ENCODE data around the gene TMUB1. TPM values are rescaled to one million over a fixed set of nuclear protein-coding genes. Genes with fewer than 3 reads are reported as not detected.

Gene TMUB1
- total RNA-seq, 2 donors from 2014 or later, result 67.3 to 68.5 TPM

DNA sequence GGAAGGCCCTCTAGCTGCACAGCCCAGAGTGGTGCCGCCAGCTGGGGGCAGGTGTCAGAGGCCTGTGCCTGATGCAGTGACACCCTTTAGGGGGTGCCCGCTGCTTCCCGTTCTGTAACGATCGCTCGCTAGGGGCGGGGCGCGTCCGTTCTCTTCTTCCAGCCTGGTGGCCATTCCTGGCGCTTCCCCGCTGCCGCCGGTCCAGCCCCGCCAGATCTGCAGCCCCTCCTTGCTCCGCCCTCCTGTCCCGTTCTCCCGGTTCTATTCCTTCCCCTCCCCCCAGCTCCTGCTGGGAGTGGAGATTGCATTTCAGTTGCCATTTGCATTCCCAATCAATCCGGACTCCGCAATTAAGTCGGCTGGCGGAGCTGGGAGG is 42.2 kb upstream of the TMUB1 start:
- H3K27ac Mint-ChIP-seq, result no peak overlapping the region
- no peak overlapping the region for H3K4me3 Mint-ChIP-seq
- peaks cover 7% of the 10 kb centered on the region for H3K4me1 Mint-ChIP-seq (ENCODE audit: low read depth)
- ATAC-seq (replicated peaks in 1 of 2), result no peak
- no peaks in the 10 kb centered on the region for H3K27me3 Mint-ChIP-seq (ENCODE audit: low read depth)
- no peaks in the 10 kb centered on the region for H3K9me3 Mint-ChIP-seq
- no peak for DNase-seq
- H3K36me3 Mint-ChIP-seq (ENCODE audit: insufficient read depth in 2 of 2), result no peaks in the 10 kb centered on the region

DNA sequence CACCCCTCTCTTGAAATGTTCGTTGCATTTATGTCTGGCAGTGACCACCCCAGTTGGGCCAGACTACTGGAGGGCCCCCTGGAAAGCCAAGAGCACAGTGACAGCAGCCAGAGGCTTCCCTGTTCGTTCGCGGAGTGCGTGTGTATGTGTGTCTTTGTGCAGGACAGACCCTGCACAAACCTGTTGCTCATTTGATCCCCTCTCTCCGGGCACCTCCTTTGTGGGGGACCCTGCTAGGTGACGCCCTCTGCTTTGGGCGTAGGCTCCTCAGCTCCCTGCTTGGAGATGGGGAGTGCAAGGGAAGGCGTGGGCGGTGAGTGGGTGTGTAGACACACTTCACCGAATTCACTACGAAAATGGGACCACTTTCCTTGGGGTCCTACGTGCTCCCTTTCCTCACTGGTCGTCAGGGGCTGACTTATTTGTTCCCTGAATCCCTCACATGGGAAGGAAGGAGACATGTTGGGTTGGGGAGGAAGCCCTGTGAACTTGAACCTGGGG is 41.7 kb upstream of the TMUB1 start:
- H3K27me3 Mint-ChIP-seq (ENCODE audit: low read depth), result no peaks in the 10 kb centered on the region
- no peaks in the 10 kb centered on the region for H3K9me3 Mint-ChIP-seq
- DNase-seq (no peak), ATAC-seq (replicated peaks in 1 of 2) (no peak)
- no peak overlapping the region for H3K4me3 Mint-ChIP-seq
- H3K27ac Mint-ChIP-seq, result no peak overlapping the region
- no peaks in the 10 kb centered on the region for H3K36me3 Mint-ChIP-seq (ENCODE audit: insufficient read depth in 2 of 2)
- H3K4me1 Mint-ChIP-seq (ENCODE audit: low read depth), result peaks cover 7% of the 10 kb centered on the region

DNA sequence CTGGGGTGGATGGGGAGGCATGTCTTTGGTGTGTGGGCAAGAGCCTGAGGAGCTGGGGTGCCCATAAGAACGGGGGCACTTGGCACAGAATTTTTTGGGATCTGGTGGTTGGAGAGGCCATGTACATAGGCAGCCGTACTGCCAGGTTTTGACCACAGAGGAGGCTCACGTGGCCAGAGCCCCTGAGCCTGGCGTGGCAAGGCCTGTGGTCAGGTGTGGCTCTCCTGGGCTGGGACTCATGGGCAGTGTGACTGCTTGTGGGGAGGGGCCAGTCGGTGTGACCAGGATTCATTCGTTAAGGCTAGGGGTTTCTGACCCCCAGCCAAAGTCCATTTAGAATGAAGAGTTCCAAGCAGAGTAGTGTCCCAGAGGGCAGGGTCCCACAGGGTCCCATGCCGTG is 41.2 kb upstream of the TMUB1 start:
- peaks cover 0 to 2% of the 10 kb centered on the region in 2 donors for H3K36me3 Mint-ChIP-seq (ENCODE audit: insufficient read depth in 2 of 2)
- ATAC-seq (replicated peaks in 1 of 2) (no peak), DNase-seq (no peak)
- H3K27ac Mint-ChIP-seq, result no peak overlapping the region
- peaks cover 7% of the 10 kb centered on the region for H3K4me1 Mint-ChIP-seq (ENCODE audit: low read depth)
- no peak overlapping the region for H3K4me3 Mint-ChIP-seq
- H3K27me3 Mint-ChIP-seq (ENCODE audit: low read depth), result no peaks in the 10 kb centered on the region
- no peaks in the 10 kb centered on the region for H3K9me3 Mint-ChIP-seq

DNA sequence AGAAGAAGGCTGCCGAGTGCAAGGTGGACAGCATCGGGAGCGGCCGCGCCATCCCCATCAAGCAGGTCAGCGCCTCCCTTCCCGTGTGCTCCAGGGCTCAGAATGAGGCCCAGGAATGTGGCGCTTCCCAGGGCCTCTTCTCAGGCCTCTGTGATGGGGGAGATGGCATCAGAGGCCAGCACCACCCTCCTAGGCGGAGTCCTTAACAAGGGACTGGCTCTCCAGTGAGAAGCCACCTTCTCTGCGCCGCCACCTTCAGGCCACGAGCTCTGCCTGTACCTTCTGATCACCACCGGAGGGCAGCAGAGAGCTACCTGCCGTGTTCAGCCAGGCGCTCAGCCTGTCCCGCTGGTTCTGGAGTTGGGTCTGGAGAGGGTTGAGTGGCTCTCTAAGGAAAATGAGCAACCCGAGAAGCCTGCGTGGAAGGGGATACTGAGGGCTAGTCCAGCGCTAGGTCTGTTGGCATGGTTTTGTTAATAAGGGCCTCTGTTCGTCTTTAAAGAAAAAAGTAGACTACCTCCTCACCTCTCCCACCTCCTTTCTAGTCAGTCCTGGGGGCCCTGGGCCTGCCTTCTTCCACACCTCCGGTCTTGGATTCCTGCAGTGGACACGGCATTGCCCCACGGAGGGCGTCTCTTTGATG is 40.6 kb upstream of the TMUB1 start:
- no peak overlapping the region for H3K4me3 Mint-ChIP-seq
- H3K27ac Mint-ChIP-seq, result no peak overlapping the region
- peaks cover 7% of the 10 kb centered on the region for H3K4me1 Mint-ChIP-seq (ENCODE audit: low read depth)
- H3K36me3 Mint-ChIP-seq (ENCODE audit: insufficient read depth in 2 of 2), result peaks cover 0 to 2% of the 10 kb centered on the region in 2 donors
- peak; percentile 83 to 84 for DNase-seq
- H3K9me3 Mint-ChIP-seq, result no peaks in the 10 kb centered on the region
- ATAC-seq (replicated peaks in 1 of 2), result peak; percentile 92 to 93
- no peaks in the 10 kb centered on the region for H3K27me3 Mint-ChIP-seq (ENCODE audit: low read depth)

DNA sequence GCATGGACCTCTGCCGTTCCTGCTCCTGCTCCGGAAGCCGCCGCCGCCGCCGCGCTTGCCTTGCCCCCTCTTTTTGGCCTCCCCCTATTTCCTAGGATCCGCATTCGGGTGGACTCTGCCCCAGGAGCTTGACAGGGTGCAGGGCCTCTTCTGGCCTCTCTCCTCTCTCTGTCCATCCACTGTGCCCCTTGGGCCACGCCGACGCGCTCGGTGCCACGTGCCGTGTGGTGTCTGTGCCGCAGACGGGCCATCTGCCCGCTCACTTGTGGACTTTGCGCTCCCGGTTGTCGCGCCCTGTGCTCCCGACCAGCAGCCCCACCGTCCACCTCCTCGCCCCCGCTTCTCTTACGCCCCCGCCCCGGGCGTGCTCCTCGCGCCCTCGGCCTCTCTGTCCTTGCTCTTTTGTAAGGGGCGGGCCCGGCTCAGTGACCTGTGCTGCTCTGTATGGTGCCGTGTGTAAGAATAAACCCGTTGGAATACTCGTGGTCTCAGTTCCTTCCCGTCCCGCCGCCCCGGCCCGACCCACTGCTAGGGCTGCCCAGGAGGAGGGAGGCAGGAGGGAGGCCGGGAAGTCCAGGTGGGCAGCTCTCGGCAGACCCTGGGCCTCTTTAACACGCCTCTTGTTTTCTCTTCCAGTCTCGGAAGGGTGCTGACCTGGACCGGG is 40.0 kb upstream of the TMUB1 start:
- DNase-seq (no peak), ATAC-seq (replicated peaks in 1 of 2) (no peak)
- Mint-ChIP-seq H3K4me3 (no peak overlapping the region), H3K4me1 (ENCODE audit: low read depth) (peaks cover 7% of the 10 kb centered on the region), H3K27ac (no peak overlapping the region), H3K27me3 (ENCODE audit: low read depth) (no peaks in the 10 kb centered on the region), H3K36me3 (ENCODE audit: insufficient read depth in 2 of 2) (peaks cover 0 to 3% of the 10 kb centered on the region in 2 donors), H3K9me3 (no peaks in the 10 kb centered on the region)

DNA sequence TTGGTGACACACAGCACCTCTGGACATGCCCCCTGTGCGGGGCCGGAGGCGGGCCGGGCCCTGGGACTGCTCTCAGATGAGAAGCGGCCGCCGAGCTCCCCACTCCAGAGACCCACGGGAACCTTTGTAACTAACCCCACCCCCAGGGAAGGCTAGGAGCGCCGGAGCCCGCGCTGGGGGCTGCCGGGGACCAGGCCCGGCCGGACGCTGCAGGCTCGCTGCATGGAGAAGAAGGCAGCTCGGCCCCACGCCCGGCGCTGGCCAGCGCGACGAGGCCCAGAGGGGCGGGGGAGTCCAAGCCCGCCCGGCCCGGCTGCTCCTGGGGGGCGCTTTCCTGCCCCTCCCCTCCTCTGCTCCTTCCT is 39.5 kb upstream of the TMUB1 start:
- Mint-ChIP-seq H3K4me1 (ENCODE audit: low read depth) (peaks cover 7% of the 10 kb centered on the region), H3K27ac (no peak overlapping the region), H3K36me3 (ENCODE audit: insufficient read depth in 2 of 2) (peaks cover 0 to 3% of the 10 kb centered on the region in 2 donors), H3K4me3 (no peak overlapping the region), H3K9me3 (no peaks in the 10 kb centered on the region), H3K27me3 (ENCODE audit: low read depth) (no peaks in the 10 kb centered on the region)
- DNase-seq (no peak), ATAC-seq (replicated peaks in 1 of 2) (no peak)

DNA sequence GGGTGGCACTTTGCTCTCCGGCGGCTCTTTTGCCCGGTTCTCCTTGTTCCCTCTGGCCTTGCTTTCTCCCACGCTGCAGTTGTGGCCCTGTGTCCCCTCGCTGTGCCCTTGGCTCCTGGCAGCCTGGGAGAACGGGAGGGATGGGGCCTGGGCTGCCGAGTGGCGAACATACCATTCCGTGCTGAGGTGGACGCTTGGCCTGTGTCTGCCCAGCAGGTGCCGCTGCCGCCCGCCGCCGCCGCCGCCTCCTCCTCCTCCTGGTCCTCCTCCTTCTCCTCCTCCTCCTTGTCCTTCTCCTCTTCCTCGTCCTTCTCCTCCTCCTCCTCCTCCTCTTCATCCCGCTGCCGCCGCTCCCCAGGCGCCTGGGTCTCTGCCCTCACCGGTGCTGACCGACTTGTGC is 39.0 kb upstream of the TMUB1 start:
- DNase-seq, result no peak
- peaks cover 7% of the 10 kb centered on the region for H3K4me1 Mint-ChIP-seq (ENCODE audit: low read depth)
- H3K27me3 Mint-ChIP-seq (ENCODE audit: low read depth), result no peaks in the 10 kb centered on the region
- H3K9me3 Mint-ChIP-seq, result no peaks in the 10 kb centered on the region
- H3K4me3 Mint-ChIP-seq, result no peak overlapping the region
- ATAC-seq (replicated peaks in 1 of 2), result no peak
- H3K27ac Mint-ChIP-seq, result no peak overlapping the region
- peaks cover 0 to 3% of the 10 kb centered on the region in 2 donors for H3K36me3 Mint-ChIP-seq (ENCODE audit: insufficient read depth in 2 of 2)

DNA sequence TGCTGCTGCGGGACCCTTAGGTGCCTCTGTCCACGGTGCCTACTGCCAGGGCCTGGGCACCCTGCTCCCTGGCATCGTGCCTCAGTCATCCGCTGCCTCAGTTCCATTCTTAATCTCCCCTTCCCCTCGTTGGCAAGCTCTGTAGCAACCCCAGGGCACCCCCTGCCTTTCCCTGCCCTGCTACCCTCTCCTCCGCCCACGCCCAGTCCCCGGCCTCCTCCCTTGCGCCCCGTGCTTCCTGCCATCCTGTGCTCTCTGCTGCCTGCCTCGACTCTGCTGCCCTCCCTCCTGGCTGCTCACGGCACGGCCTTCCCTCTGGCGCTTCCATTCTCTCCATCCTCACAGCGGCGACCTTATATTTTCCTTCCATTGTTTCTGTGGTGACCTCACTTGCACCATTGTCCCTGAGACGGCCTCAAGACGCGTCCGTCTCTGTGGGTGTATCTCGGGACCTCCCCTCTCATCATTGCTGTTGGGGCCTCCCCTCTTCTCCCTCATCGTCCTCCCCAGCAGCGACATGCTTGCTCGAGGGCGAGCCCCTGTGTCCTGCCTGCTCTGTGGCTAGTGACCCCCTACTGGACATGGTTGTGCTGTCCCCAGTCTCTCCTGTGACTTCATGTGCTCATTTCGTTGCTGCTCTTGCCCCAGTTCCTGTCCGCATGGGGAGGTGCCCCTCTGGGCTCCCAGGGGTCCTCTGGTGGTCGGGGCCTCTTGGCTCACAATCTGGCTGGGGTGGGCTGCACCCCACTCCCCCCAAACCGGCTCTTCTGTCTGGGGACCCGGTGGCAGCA is 38.3 kb upstream of the TMUB1 start:
- Mint-ChIP-seq H3K4me3 (no peak overlapping the region), H3K36me3 (ENCODE audit: insufficient read depth in 2 of 2) (peaks cover 0 to 3% of the 10 kb centered on the region in 2 donors), H3K27ac (no peak overlapping the region), H3K9me3 (no peaks in the 10 kb centered on the region), H3K4me1 (ENCODE audit: low read depth) (peaks cover 7% of the 10 kb centered on the region), H3K27me3 (ENCODE audit: low read depth) (no peaks in the 10 kb centered on the region)
- ATAC-seq (replicated peaks in 1 of 2), result no peak
- no peak for DNase-seq

DNA sequence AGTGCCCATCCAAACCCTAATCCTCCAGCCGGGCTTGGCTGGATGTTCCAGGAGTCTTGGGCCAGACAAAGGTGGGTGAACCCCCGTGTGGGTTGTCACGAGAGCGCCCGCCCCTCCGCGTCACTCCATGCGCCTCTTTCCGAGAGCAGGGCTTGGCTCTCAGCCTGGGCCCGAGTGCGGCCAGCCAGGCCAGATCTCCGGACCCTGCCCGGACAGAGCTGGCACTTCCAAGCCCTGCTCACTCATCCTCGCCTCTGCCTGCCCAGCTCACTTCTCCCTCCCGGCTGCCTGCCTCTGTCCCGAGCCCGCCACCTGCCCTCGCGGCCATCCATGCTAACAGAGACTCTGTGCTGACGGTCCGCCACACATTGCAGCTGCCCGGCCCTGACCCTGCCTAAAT is 37.6 kb upstream of the TMUB1 start:
- DNase-seq, result no peak
- H3K4me1 Mint-ChIP-seq (ENCODE audit: low read depth), result peaks cover 7% of the 10 kb centered on the region
- no peak overlapping the region for H3K27ac Mint-ChIP-seq
- no peaks in the 10 kb centered on the region for H3K9me3 Mint-ChIP-seq
- no peaks in the 10 kb centered on the region for H3K27me3 Mint-ChIP-seq (ENCODE audit: low read depth)
- ATAC-seq (replicated peaks in 1 of 2), result no peak
- H3K36me3 Mint-ChIP-seq (ENCODE audit: insufficient read depth in 2 of 2), result peaks cover 0 to 3% of the 10 kb centered on the region in 2 donors
- no peak overlapping the region for H3K4me3 Mint-ChIP-seq

DNA sequence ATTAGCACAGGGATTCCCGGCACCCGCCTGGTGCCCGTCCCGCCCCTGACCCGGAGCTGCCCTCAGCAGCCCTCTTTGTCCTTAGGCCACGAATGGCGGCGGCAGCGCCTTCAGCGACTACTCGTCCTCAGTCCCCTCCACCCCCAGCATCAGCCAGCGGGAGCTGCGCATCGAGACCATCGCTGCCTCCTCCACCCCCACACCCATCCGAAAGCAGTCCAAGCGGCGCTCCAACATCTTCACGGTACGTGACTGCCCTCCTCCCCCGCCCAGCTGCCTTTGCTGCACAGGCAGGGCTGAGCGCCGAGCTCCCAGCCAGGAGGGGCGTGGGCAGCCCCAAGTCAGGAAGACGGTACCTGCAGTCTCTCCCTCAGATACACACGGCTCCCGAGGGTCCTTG is 36.6 kb upstream of the TMUB1 start:
- no peak for ATAC-seq (replicated peaks in 1 of 2)
- Mint-ChIP-seq H3K9me3 (no peaks in the 10 kb centered on the region), H3K4me1 (ENCODE audit: low read depth) (peaks cover 7% of the 10 kb centered on the region), H3K27ac (no peak overlapping the region), H3K4me3 (no peak overlapping the region), H3K36me3 (ENCODE audit: insufficient read depth in 2 of 2) (peaks cover 0 to 3% of the 10 kb centered on the region in 2 donors), H3K27me3 (ENCODE audit: low read depth) (no peaks in the 10 kb centered on the region)
- DNase-seq, result no peak

DNA sequence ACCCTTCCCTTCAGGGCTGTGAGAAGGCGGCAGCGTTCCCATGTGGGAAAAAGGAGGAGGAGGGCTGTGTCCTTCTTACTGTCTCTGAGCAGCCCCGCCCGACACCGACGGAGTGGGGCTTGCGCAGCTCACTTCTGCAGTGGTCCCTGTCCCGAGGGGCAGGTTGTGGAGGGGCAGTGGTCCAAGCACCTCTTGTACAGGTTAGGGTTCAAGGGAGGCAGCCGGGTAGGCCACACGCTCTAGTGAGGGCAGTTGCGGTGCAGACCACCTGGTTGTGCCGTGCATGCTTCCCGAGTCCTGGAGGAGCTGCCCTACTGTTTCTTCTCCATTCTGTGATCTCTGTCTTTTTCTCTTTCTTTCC is 35.7 kb upstream of the TMUB1 start:
- no peaks in the 10 kb centered on the region for H3K9me3 Mint-ChIP-seq
- DNase-seq (no peak), ATAC-seq (replicated peaks in 1 of 2) (no peak)
- peaks cover 0 to 3% of the 10 kb centered on the region in 2 donors for H3K36me3 Mint-ChIP-seq (ENCODE audit: insufficient read depth in 2 of 2)
- no peak overlapping the region for H3K27ac Mint-ChIP-seq
- peaks cover 5% of the 10 kb centered on the region for H3K4me1 Mint-ChIP-seq (ENCODE audit: low read depth)
- H3K4me3 Mint-ChIP-seq, result no peak overlapping the region
- no peaks in the 10 kb centered on the region for H3K27me3 Mint-ChIP-seq (ENCODE audit: low read depth)

DNA sequence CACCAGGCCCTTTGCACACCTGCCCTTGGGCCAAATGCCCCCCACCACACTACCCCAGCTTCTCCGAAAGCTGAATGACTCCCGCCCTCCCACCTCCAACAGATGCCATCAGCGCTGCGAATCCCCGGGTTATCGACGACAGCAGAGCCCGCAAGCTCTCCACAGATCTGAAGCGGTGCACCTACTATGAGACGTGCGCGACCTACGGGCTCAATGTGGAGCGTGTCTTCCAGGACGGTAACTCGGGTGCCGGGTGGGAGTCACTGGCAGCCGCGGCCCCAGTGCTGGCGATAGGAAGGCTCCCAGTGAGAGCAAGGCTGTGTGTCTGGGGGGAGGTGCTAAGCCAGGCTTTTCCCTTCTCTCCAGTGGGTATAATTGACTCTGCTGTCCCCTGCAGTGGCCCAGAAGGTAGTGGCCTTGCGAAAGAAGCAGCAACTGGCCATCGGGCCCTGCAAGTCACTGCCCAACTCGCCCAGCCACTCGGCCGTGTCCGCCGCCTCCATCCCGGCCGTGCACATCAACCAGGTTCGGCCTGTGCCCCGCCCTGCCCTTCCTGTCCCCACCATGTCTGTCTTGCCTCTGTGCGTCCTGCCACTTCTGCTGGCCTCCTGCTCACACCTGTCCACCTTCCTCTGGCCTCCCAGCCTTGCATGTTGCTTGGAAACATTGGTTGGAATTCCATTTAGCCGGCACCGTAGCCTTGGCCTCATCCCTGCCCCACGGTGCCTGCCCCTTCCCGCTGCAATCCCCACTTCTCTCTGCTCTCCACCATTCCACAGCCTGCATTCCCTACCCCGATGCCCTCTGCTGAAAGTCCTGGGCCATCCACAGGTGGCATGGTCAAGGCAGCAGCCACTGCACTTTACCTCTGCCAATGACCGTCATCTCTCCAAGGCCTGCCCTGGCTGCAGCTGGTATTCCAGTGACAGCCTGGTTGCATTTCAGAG is 35.1 kb upstream of the TMUB1 start:
- DNase-seq, result no peak
- no peak for ATAC-seq (replicated peaks in 1 of 2)
- Mint-ChIP-seq H3K27me3 (ENCODE audit: low read depth) (peaks cover 6% of the 10 kb centered on the region), H3K4me3 (peak overlapping the region in 1 of 2 donors; percentile 56), H3K27ac (no peak overlapping the region), H3K4me1 (ENCODE audit: low read depth) (no peaks in the 10 kb centered on the region), H3K36me3 (ENCODE audit: insufficient read depth in 2 of 2) (peaks cover 0 to 3% of the 10 kb centered on the region in 2 donors), H3K9me3 (no peaks in the 10 kb centered on the region)

All from activated T-cell treated with anti-CD3 and anti-CD28 coated beads, Interleukin-2, amount 50 U/mL, for 72 hours (primary cell).